ENCODE results near the gene HDX.
"Not testable (repeated sequence)": the region's sequence is repeated elsewhere in the genome, so short reads cannot be mapped to it uniquely, and the experiment has no call there.

Gene HDX

GRCh38 chrX:84336646-84337045 is 165.6 kb downstream of the HDX start:
- no peak for DNase-seq

- DNase-seq = no peak
Observed at GRCh38 chrX:84335121-84335520, 167.1 kb downstream of the HDX start.

DNA sequence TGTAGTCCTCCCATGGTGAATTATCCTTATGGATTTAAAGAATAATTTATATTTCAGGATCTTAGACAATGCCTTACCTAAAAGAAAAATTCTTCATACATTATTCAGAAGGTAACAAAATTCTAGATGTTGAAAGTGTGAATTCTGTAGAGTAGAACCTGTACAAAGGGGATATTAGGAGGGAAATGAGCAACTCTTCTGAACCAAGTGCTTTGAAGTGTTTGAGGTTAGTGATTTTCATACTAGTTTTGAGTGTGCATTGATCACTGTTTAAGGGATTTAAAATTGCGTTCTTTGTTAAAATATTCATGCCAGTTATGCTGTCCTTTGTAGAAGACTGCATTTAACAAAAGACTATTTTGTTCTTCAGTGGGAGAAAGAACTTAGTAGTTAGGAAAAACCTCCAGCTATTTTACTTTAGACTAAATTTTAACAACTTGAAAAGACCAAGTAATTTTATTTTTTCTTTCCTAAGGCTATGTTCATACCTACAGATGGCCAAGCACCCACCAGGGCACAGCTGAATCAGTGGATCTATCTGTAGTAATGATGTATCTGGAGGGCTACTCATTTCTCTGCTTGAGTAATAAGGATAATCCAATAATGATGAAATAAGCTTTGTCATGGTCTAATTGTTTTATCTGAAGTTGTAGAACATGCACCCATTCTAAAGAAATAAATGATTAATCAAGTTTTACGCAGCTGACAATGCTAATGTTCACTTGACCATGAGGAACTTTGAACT is 180.0 kb downstream of the HDX start:
- no peak for DNase-seq

- no peak for DNase-seq
Observed at GRCh38 chrX:84320614-84321013, 181.6 kb downstream of the HDX start.

DNA sequence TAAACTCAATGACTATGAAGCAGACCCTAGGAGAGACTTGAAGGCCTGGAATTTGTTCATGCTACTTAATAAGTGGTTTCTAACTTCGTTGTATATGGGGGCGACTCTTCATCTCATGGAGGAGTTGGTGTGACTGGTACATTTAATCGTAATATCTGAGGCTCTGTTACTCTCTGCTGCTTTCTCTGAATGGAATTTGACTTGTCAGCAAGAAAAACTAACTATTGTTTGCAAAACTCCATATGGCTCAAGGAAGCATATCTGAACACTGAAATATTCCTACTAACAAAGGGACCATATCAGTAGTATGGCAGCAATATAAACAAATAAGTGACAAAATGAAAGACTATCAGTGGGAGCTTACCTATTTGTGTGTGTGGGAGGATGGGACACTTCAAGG is 182.2 kb downstream of the HDX start:
- no peak for DNase-seq

DNA sequence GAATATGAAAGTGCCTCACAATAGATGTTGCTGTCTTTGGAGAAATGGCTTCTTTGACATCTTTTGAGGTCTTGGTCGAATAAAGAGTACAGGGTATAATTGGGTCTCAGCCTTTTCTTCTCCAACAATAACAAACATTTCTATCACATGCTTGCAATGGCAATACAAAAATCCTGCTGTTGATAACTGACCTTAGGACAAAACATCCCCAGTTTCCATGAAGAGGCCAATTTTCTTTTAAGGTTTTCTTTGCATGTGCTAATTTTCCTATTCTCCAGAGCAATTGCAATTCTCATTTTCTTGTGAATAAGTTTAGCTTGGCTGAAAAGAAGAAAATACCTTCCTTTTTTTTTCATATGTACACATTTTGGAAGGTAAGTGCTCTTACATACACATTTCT is 183.6 kb downstream of the HDX start:
- DNase-seq = no peak

- DNase-seq = not testable (repeated sequence)
Observed at GRCh38 chrX:84315946-84316345, 186.3 kb downstream of the HDX start.

Measured in NCI-H2107 (cell line).